ENCODE data around the gene ALKBH5.

ALKBH5 gene

GRCh38 chr17:18183334-18184142 is at the start of gene ALKBH5:
TSS of gene ALKBH5 (plus strand) at chr17:18183828. CDS start at chr17:18184244, 416 bp downstream.
- DNase-seq (ENCODE audit: low read depth): peak; percentile 100

GRCh38 chr17:18136357-18136756 is 47.3 kb upstream of the ALKBH5 start:
- no peak for DNase-seq (ENCODE audit: low read depth)

DNA sequence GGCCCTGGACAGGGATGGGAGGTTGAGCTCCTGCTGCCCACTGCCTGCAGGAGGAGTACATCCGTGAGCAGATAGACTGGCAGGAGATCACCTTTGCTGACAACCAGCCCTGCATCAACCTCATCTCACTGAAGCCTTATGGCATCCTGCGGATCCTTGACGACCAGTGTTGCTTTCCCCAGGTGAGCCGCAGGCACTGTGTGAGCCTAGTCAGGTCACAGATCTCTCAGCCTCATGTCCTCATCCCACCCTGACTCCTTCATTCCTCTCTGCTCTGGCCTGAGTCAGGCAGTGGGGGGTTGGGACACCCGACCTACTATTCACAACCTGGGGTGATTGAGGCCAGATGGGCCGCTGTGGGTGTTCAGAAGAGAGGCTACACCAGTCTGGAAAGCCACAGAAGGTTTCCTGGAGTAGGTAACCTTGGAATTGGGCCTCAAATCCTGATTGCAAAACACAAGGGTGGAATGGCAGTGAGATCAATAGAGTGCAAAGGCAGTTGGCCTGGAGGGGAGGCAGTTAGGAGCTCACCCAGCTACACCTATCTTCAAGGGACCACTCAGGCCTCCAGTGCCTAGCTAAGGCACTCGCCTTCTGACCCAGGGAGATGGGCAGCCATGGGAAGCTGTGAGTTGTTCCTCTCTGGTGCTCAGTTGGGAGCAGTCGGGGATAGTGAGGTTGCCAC is 45.4 kb upstream of the ALKBH5 start:
- DNase-seq (ENCODE audit: low read depth): no peak

DNA sequence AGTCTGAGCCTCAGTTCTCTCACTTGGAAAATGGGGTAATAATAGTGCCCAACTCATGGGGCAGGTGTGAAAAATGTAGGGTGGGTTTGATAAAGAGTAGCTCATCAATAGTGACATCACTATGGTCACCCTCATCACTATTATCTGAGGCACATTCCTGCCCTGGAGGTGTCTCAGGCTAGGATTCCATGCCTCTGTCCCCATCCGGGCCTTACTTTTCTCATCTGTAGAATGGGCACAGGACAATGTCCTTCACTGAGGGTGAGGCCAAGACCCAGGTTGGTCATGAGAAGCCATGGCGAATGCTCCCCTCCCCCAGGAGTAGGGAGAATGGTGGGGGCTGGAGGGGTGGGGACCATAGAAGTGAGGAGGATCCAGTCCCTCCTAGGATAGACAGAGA is 44.5 kb upstream of the ALKBH5 start:
- no peak for DNase-seq (ENCODE audit: low read depth)

- DNase-seq (ENCODE audit: low read depth): no peak
Observed at GRCh38 chr17:18139498-18139897, 44.1 kb upstream of the ALKBH5 start.

GRCh38 chr17:18139949-18140348 is 43.7 kb upstream of the ALKBH5 start:
- DNase-seq (ENCODE audit: low read depth): peak; percentile 55

DNA sequence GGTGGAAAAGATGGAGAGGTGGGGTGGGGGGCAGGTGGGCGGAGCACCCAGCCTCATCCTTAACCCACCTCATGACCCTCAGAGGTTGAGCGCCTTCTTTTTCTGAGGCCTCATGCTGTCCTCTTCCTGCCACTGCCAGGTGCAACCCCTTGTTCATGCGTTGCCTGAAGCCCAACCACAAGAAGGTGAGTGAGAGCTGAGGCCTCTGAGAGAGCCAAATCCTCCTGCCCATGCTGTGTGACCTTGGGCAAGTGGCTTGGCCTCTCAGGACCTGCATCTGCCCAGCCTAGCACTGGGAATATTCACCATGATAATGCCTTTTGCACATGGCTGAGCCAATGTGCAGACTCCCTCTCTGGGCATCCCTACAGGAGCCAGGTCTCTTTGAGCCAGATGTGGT is 43.0 kb upstream of the ALKBH5 start:
- no peak for DNase-seq (ENCODE audit: low read depth)

DNA sequence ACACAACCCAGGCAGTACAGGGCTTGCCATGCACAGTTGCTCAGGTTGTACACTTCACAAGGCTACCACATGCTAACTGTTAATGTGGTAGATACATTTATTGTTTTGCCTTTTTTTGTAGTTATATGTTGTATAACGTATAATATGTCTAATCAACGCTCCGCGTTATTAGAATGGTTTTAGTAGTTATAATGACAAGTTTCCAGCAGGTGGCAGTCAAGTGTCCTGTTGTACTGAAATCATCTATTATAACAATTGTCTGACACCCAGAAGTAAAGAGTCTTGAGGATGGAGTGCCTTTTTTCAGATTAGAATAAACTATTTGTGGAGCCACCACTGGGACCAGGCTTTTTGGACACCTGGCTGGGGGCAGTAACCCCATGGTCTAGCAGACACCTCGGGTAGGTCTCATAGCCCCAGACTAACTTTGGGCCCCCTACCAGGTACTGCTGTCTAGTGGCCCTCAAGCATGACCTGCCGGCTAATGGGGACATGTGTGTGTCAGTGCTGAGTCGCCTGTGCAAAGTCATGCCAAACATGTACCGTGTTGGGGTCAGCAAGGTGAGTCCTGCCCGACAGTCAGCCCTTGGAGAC is 42.3 kb upstream of the ALKBH5 start:
- DNase-seq (ENCODE audit: low read depth): peak; percentile 44

DNA sequence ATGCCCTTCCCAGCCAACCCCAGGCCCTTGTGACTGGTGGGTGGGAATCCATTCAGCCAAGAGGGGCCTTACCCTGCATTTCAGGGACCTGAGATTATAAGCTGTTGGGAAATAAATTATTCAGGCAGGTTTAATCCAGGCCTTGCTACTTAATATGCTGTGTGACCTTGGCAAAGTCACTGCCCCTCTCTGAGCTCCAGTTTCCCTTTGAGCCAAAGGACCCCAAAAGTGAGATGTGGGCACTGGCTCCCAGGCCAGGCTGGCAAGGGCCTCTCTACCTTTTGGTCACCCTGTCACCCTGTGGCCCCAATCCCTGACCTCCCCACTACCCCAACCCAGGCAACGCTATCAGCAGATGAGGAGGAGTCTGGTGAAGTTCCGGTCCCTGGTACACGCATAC is 41.2 kb upstream of the ALKBH5 start:
- DNase-seq (ENCODE audit: low read depth): no peak

GRCh38 chr17:18143044-18143936 is 40.3 kb upstream of the ALKBH5 start:
- peak; percentile 11 for DNase-seq (ENCODE audit: low read depth)

GRCh38 chr17:18144261-18144660 is 39.4 kb upstream of the ALKBH5 start:
- no peak for DNase-seq (ENCODE audit: low read depth)

- DNase-seq (ENCODE audit: low read depth): no peak
Observed at GRCh38 chr17:18144855-18145254, 38.8 kb upstream of the ALKBH5 start.

GRCh38 chr17:18145811-18146210 is 37.8 kb upstream of the ALKBH5 start:
- DNase-seq (ENCODE audit: low read depth): no peak

DNA sequence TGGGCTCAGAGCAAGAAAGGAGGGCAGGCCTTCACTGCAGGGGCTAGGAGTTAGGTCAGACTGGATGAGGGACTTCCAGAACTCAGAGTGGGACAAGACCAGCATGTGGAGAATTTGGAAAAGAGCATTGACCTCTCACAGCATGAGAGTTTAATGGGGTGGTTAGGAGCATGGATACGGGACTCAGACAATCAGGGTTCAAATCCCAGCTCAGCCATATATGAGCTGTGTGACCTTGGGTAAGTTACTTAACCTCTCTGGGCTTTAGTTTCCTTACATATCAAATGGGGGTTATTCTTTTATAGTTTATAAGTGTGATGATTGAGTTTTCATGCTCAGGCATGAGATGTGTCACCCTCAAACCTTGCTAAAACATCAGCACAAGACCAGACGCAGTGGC is 37.4 kb upstream of the ALKBH5 start:
- no peak for DNase-seq (ENCODE audit: low read depth)

GRCh38 chr17:18146980-18147379 is 36.6 kb upstream of the ALKBH5 start:
- no peak for DNase-seq (ENCODE audit: low read depth)

GRCh38 chr17:18148586-18148985 is 35.0 kb upstream of the ALKBH5 start:
- DNase-seq (ENCODE audit: low read depth): no peak

DNA sequence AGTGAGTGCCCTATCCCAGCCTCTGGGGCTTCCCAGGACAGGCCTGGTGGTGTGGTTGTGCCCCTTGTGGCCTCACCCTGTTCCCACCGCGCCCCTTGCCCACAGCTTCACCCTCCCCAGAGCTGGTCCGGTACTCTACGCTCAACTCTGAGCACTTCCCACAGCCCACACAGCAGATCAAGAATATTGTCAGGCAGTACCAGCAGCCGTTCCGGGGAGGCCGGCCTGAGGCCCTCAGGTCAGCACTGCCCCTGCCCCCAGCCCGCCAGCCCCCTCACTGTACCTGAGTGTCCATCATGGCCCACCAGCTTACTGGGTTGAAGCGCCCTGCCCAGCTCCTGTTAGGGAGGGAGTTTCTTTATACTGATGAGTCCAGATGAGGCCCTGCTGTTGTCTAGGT is 32.3 kb upstream of the ALKBH5 start:
- DNase-seq (ENCODE audit: low read depth): no peak

DNA sequence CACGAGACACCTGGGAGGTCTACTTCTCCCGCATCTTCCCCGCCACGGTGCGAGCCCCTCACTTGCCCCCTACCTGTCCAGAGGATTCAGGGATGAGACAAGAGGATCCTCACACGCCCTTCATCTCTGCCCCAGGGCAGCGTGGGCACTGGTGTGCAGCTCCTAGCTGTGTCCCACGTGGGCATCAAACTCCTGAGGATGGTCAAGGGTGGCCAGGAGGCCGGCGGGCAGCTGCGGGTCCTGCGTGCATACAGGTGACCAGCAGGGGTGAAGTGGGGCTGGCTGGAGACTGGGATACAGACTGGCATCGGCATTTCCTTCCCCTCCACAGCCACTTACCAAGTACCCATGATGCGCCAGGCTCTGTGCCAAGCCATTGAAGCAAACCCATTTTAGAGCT is 28.4 kb upstream of the ALKBH5 start:
- DNase-seq (ENCODE audit: low read depth): no peak

DNA sequence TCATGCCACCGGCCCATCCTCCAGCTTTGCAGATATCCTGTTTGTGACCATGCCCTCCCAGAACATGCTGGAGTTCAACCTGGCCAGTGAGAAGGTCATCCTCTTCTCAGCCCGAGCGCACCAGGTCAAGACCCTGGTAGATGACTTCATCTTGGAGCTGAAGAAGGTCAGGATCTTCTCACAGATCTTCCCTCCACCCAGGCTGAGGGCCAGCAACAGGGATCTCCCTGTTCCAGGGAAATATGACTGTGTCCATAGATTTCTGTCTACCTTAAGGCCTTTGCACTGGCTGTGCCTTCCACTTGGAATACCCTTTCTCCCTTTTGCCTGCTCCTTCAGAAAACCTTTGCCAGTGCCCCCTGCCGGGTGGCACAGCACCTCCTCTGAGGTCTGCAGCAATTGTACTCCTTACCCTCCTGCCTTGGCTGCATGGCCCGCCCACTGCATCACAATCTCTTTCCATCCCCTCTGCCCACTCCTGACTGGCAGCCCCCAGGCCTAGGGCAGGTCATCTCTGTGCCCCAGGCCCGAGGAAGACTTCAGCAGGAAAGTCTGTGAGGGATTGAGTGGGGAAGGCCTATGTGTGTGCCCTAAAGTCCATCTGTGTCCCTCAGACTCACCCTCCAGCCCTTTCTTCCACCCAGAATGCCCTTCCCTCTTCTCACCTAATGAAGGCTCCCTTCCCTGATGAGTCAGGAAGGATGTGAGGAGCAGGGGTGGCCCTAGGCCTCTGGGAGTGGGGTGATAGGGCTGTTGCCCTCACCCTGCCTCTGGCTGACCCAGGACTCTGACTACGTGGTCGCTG is 27.3 kb upstream of the ALKBH5 start:
- DNase-seq (ENCODE audit: low read depth): no peak

GRCh38 chr17:18156976-18157280 is 26.7 kb upstream of the ALKBH5 start:
- no peak for DNase-seq (ENCODE audit: low read depth)

DNA sequence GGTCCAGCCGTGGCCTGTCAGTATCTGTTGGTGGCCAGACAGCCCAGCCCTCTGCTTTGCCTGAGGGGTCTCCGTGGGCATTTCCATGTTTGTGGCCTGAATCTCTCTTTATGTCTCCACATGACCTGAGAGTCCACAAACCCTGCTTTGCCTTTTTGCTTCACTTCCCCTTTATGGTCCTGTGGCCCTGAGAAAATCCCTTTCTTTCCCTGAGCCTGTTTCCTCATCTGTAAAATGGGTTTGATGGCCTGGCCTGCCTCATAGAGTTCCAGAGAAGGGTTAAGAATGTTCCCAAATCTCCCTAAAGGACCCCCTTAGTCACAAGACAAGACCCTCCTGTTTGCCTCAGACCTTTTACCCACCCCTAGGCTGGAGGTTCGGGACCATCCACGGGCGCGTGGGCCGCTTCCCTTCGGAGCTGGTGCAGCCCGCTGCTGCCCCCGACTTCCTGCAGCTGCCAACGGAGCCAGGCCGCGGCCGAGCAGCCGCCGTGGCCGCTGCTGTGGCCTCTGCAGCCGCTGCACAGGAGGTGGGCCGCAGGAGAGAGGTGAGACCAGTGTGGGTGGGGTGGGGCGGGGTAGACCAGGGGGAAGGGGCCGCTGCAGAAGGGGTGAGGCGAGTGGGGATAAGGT is 26.2 kb upstream of the ALKBH5 start:
- DNase-seq (ENCODE audit: low read depth): no peak
